ENCODE results near the gene DSTYK.

Gene DSTYK

DNA sequence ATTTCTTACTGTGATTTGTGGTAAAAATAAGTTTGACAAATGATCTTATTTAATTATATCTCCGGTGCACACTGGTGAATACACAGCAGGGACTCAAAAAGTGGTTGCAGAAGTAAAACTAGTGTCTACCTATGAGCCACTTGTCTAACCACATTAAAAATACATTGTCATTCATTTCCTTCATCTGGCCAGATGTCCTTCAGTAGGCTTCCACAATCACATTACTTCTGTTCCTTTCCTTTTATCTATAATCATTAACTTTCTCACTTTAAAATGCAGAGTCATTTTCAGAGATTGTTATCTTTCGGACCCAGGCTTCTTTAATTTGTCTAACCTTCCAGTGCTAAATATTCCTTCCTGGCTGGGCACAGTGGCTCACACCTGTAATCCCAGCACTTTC, 92.8 kb downstream of the DSTYK start:
- Histone ChIP-seq H3K36me3 (ENCODE audit: control insufficient read depth in 1 of 2, insufficient read depth in 2 of 2, low read depth in 1 of 2, low read length in 2 of 2) (peaks cover 8 to 34% of the 10 kb centered on the region in 2 experiments), H3K18ac (ENCODE audit: low read depth in 1 of 2, low read length in 2 of 2) (no peak overlapping the region), H3K9ac (ENCODE audit: low read length) (no peak overlapping the region), H3K79me1 (replicated peaks; ENCODE audit: low read length, poor library complexity, severe bottlenecking) (peaks cover 6% of the 10 kb centered on the region), H3K9me3 (ENCODE audit: control insufficient read depth, low read length) (no peaks in the 10 kb centered on the region), H4K8ac (ENCODE audit: low read length) (no peak overlapping the region), H2BK120ac (ENCODE audit: low read depth, low read length) (no peak overlapping the region), H2BK12ac (ENCODE audit: low read length in 2 of 2) (no peak overlapping the region), H3K14ac (ENCODE audit: low read length in 2 of 2) (no peak overlapping the region), H3K4me3 (ENCODE audit: insufficient read depth in 1 of 2, low read depth in 1 of 2, low read length in 2 of 2) (no peak overlapping the region), H3K4me2 (ENCODE audit: low read length, poor library complexity, severe bottlenecking) (no peak overlapping the region), H4K91ac (ENCODE audit: low read length) (no peak overlapping the region), H3K4me1 (ENCODE audit: control insufficient read depth, insufficient read depth, low read depth, low read length) (peaks cover 4% of the 10 kb centered on the region), H2AFZ (ENCODE audit: low read depth, low read length) (no peak overlapping the region), H3K27ac (ENCODE audit: low read length, poor library complexity, severe bottlenecking) (no peak overlapping the region), H2AK5ac (ENCODE audit: low read length, severe bottlenecking) (no peak overlapping the region), H3K27me3 (ENCODE audit: control insufficient read depth in 1 of 2, insufficient read depth in 1 of 2, low read length in 2 of 2) (no peaks in the 10 kb centered on the region), H3K23ac (ENCODE audit: low read length in 2 of 2) (no peak overlapping the region), H3K4ac (ENCODE audit: low read depth in 1 of 2, low read length in 2 of 2) (no peak overlapping the region), H2BK15ac (ENCODE audit: low read depth, poor library complexity, severe bottlenecking) (no peak overlapping the region), H2BK5ac (ENCODE audit: low read depth, low read length, poor library complexity, severe bottlenecking) (no peak overlapping the region)
- WGBS = 92% methylated on average over 2 of the region's 2 CpGs
- DNase-seq = no peak

DNA sequence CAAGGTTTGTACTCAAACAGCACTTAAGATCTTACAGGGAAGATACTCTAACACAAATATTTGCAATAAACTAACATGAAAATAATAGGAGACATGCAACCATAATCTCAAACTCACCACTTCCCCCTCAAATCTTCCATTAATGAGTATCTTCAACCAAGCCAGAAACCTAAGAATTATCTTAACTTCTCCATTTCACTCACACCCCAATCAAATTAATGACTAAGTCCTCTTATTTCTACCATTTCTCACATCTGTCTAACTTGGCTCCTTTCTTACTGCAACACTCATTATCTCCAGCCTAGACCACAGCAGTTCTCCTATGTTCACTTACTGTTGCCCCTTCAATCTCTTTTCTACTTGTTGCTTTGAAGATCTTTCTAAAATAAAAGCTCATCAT, 100.1 kb downstream of the DSTYK start:
- H3K79me1 ChIP-seq (replicated peaks; ENCODE audit: low read length, poor library complexity, severe bottlenecking) = peaks cover 21% of the 10 kb centered on the region
- no peak overlapping the region for H3K14ac ChIP-seq (ENCODE audit: low read length in 2 of 2)
- H2BK5ac ChIP-seq (ENCODE audit: low read depth, low read length, poor library complexity, severe bottlenecking) = no peak overlapping the region
- H2AK5ac ChIP-seq (ENCODE audit: low read length, severe bottlenecking) = no peak overlapping the region
- H4K8ac ChIP-seq (ENCODE audit: low read length) = no peak overlapping the region
- no peak overlapping the region for H3K18ac ChIP-seq (ENCODE audit: low read depth in 1 of 2, low read length in 2 of 2)
- DNase-seq = no peak
- H2BK15ac ChIP-seq (ENCODE audit: low read depth, poor library complexity, severe bottlenecking) = no peak overlapping the region
- no peak overlapping the region for H3K4ac ChIP-seq (ENCODE audit: low read depth in 1 of 2, low read length in 2 of 2)
- H2BK120ac ChIP-seq (ENCODE audit: low read depth, low read length) = no peak overlapping the region
- H3K9me3 ChIP-seq (ENCODE audit: control insufficient read depth, low read length) = no peaks in the 10 kb centered on the region
- H3K36me3 ChIP-seq (ENCODE audit: control insufficient read depth in 1 of 2, insufficient read depth in 2 of 2, low read depth in 1 of 2, low read length in 2 of 2) = peaks cover 8 to 76% of the 10 kb centered on the region in 2 experiments
- no peak overlapping the region for H3K4me3 ChIP-seq (ENCODE audit: insufficient read depth in 1 of 2, low read depth in 1 of 2, low read length in 2 of 2)
- no peak overlapping the region for H4K91ac ChIP-seq (ENCODE audit: low read length)
- H2AFZ ChIP-seq (ENCODE audit: low read depth, low read length) = no peak overlapping the region
- H3K4me1 ChIP-seq (ENCODE audit: control insufficient read depth, insufficient read depth, low read depth, low read length) = no peaks in the 10 kb centered on the region
- no peak overlapping the region for H3K9ac ChIP-seq (ENCODE audit: low read length)
- no peak overlapping the region for H3K27ac ChIP-seq (ENCODE audit: low read length, poor library complexity, severe bottlenecking)
- no peak overlapping the region for H3K4me2 ChIP-seq (ENCODE audit: low read length, poor library complexity, severe bottlenecking)
- no peak overlapping the region for H2BK12ac ChIP-seq (ENCODE audit: low read length in 2 of 2)
- no peaks in the 10 kb centered on the region for H3K27me3 ChIP-seq (ENCODE audit: control insufficient read depth in 1 of 2, insufficient read depth in 1 of 2, low read length in 2 of 2)
- H3K23ac ChIP-seq (ENCODE audit: low read length in 2 of 2) = no peak overlapping the region

DNA sequence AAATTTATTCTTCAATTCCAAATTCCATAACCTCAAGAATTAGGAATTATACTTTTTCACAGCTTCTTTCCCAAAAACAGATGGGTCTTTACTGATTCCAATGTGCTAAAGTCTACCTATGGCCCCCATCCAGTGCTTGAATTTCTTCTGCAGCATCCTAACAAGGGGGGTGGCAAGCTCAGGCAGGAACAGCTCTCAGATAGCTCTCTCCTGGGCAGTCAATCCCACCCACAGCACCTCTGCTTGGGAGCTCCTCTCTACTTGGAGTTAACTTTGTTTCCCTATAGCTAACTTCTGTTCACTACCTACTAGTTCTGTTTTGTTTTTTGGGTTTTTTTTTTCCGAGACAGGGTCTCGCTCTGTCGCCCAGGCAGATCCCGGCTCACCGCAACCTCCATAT, 101.8 kb downstream of the DSTYK start:
- Histone ChIP-seq H3K4me3 (ENCODE audit: insufficient read depth in 1 of 2, low read depth in 1 of 2, low read length in 2 of 2) (no peak overlapping the region), H3K18ac (ENCODE audit: low read depth in 1 of 2, low read length in 2 of 2) (no peak overlapping the region), H3K9ac (ENCODE audit: low read length) (no peak overlapping the region), H2BK5ac (ENCODE audit: low read depth, low read length, poor library complexity, severe bottlenecking) (no peak overlapping the region), H4K91ac (ENCODE audit: low read length) (no peak overlapping the region), H3K27ac (ENCODE audit: low read length, poor library complexity, severe bottlenecking) (no peak overlapping the region), H2BK12ac (ENCODE audit: low read length in 2 of 2) (no peak overlapping the region), H3K36me3 (ENCODE audit: control insufficient read depth in 1 of 2, insufficient read depth in 2 of 2, low read depth in 1 of 2, low read length in 2 of 2) (peaks cover 11 to 81% of the 10 kb centered on the region in 2 experiments), H3K14ac (ENCODE audit: low read length in 2 of 2) (no peak overlapping the region), H3K4ac (ENCODE audit: low read depth in 1 of 2, low read length in 2 of 2) (no peak overlapping the region), H3K9me3 (ENCODE audit: control insufficient read depth, low read length) (no peaks in the 10 kb centered on the region), H2AK5ac (ENCODE audit: low read length, severe bottlenecking) (no peak overlapping the region), H3K23ac (ENCODE audit: low read length in 2 of 2) (no peak overlapping the region), H3K4me2 (ENCODE audit: low read length, poor library complexity, severe bottlenecking) (no peak overlapping the region), H3K79me1 (replicated peaks; ENCODE audit: low read length, poor library complexity, severe bottlenecking) (peaks cover 28% of the 10 kb centered on the region), H3K27me3 (ENCODE audit: control insufficient read depth in 1 of 2, insufficient read depth in 1 of 2, low read length in 2 of 2) (no peaks in the 10 kb centered on the region), H2AFZ (ENCODE audit: low read depth, low read length) (no peak overlapping the region), H2BK15ac (ENCODE audit: low read depth, poor library complexity, severe bottlenecking) (no peak overlapping the region), H2BK120ac (ENCODE audit: low read depth, low read length) (no peak overlapping the region), H3K4me1 (ENCODE audit: control insufficient read depth, insufficient read depth, low read depth, low read length) (no peaks in the 10 kb centered on the region), H4K8ac (ENCODE audit: low read length) (no peak overlapping the region)
- DNase-seq = no peak
- 91% methylated on average over 5 of the region's 5 CpGs for WGBS

DNA sequence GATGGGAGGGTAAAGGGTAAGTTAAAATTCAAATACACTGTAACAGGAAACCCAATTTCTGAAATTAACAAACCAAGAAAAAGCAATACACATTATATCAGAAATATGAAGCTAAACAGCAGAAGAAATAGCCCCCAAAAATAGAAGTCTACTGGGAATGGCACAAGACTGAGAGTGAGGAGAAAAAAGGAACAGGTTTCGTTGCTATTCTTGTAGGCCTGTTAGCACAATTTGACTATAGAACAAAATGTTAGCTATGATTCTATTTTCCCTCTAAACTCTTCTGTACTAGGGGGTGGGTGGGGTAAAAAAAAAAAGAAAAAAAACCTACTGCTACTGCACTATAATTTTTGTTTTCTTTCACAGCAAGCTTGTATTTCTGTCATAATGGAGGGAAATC, 102.2 kb downstream of the DSTYK start:
- Histone ChIP-seq H3K9ac (ENCODE audit: low read length) (no peak overlapping the region), H3K18ac (ENCODE audit: low read depth in 1 of 2, low read length in 2 of 2) (no peak overlapping the region), H2BK120ac (ENCODE audit: low read depth, low read length) (no peak overlapping the region), H3K14ac (ENCODE audit: low read length in 2 of 2) (no peak overlapping the region), H3K79me1 (replicated peaks; ENCODE audit: low read length, poor library complexity, severe bottlenecking) (peaks cover 28% of the 10 kb centered on the region), H2AK5ac (ENCODE audit: low read length, severe bottlenecking) (no peak overlapping the region), H3K4me3 (ENCODE audit: insufficient read depth in 1 of 2, low read depth in 1 of 2, low read length in 2 of 2) (no peak overlapping the region), H3K4me1 (ENCODE audit: control insufficient read depth, insufficient read depth, low read depth, low read length) (no peaks in the 10 kb centered on the region), H4K8ac (ENCODE audit: low read length) (no peak overlapping the region), H4K91ac (ENCODE audit: low read length) (no peak overlapping the region), H3K36me3 (ENCODE audit: control insufficient read depth in 1 of 2, insufficient read depth in 2 of 2, low read depth in 1 of 2, low read length in 2 of 2) (peaks cover 15 to 81% of the 10 kb centered on the region in 2 experiments), H3K27ac (ENCODE audit: low read length, poor library complexity, severe bottlenecking) (no peak overlapping the region), H3K4me2 (ENCODE audit: low read length, poor library complexity, severe bottlenecking) (no peak overlapping the region), H2AFZ (ENCODE audit: low read depth, low read length) (no peak overlapping the region), H3K9me3 (ENCODE audit: control insufficient read depth, low read length) (no peaks in the 10 kb centered on the region), H3K4ac (ENCODE audit: low read depth in 1 of 2, low read length in 2 of 2) (no peak overlapping the region), H3K27me3 (ENCODE audit: control insufficient read depth in 1 of 2, insufficient read depth in 1 of 2, low read length in 2 of 2) (no peaks in the 10 kb centered on the region), H2BK5ac (ENCODE audit: low read depth, low read length, poor library complexity, severe bottlenecking) (no peak overlapping the region), H2BK12ac (ENCODE audit: low read length in 2 of 2) (no peak overlapping the region), H3K23ac (ENCODE audit: low read length in 2 of 2) (no peak overlapping the region), H2BK15ac (ENCODE audit: low read depth, poor library complexity, severe bottlenecking) (no peak overlapping the region)
- no peak for DNase-seq
- WGBS = 100% methylated on average over 1 of the region's 1 CpG

Measured in mesenchymal stem cell (in vitro differentiated cells and primary cell).